ENCODE results near the gene MMP11.
"Not testable (repeated sequence)": the region's sequence is repeated elsewhere in the genome, so short reads cannot be mapped to it uniquely, and the experiment has no call there.

The MMP11 gene, protein sequence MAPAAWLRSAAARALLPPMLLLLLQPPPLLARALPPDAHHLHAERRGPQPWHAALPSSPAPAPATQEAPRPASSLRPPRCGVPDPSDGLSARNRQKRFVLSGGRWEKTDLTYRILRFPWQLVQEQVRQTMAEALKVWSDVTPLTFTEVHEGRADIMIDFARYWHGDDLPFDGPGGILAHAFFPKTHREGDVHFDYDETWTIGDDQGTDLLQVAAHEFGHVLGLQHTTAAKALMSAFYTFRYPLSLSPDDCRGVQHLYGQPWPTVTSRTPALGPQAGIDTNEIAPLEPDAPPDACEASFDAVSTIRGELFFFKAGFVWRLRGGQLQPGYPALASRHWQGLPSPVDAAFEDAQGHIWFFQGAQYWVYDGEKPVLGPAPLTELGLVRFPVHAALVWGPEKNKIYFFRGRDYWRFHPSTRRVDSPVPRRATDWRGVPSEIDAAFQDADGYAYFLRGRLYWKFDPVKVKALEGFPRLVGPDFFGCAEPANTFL

DNA sequence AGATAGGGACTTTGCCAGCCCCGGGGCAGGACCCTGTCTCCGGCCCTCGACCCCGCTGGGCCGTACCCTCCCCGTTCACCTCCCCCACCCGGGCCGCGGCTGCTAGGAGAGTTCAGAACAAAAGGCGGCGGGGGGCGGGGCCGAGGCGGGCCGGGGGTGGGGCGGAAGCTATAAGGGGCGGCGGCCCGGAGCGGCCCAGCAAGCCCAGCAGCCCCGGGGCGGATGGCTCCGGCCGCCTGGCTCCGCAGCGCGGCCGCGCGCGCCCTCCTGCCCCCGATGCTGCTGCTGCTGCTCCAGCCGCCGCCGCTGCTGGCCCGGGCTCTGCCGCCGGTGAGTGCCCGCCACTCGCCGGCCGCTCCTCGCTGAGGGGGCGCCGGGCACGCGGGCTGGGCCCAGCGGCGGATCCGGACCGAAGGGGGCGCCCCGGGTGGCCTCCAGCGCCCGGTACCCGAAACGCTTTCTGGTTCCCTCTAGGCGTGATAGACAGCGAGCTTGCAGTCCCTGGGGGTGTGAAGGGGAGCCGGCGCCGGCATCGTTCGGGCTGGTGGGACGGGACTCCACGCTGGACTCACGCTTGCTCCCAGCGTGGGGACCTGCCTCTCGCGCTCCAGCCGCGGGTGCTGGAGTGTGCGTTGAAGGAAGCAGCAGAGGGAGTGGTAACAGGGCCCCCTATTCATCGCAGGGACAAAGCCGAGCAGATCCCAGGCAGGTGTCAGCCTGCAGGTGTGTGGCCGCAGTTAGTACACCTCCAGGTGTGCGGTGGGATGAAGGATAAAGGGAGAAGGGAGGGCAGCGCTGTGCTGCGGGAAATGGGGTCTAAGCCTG lies at the start of gene MMP11:
MMP11 (plus strand) TSS at position 201 of the 825 bp plus-strand sequence; CDS start at position 223, 22 bp downstream.
- ATAC-seq: peak; percentile 67
- Mint-ChIP-seq H3K4me1 (peaks cover 18% of the 10 kb centered on the region), H3K4me3 (peak within 1 kb of the TSS; percentile 31), H3K9me3 (no peaks in the 10 kb centered on the region), H3K27ac (no peak within 1 kb of the TSS), H3K36me3 (no peaks in the 10 kb centered on the region)
- peak; percentile 30 to 62 for DNase-seq (ENCODE audit: low spot score in 2 of 2)

DNA sequence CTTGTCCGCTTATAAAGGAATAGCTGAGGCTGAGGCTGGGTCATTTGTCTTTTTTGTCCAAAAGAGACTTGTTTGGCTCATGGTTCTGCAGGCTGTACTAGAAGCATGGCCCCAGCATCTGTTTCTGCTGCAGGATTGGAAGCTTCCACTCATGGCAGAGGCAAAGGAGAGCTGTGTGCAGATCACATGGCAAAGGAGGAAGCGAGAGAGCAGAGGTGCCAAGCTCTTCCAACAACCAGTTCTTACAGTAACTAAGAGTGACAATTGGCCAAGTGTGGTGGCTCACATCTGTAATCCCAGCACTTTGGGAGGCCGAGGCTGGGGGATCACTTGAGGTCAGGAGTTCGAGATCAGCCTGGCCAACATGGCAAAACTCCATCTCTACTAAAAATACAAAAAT lies 44.5 kb upstream of the MMP11 start:
- not testable (repeated sequence) for DNase-seq (ENCODE audit: low spot score in 2 of 2); ATAC-seq; H3K36me3 Mint-ChIP-seq; H3K4me1 Mint-ChIP-seq; H3K27ac Mint-ChIP-seq; H3K4me3 Mint-ChIP-seq; H3K9me3 Mint-ChIP-seq

DNA sequence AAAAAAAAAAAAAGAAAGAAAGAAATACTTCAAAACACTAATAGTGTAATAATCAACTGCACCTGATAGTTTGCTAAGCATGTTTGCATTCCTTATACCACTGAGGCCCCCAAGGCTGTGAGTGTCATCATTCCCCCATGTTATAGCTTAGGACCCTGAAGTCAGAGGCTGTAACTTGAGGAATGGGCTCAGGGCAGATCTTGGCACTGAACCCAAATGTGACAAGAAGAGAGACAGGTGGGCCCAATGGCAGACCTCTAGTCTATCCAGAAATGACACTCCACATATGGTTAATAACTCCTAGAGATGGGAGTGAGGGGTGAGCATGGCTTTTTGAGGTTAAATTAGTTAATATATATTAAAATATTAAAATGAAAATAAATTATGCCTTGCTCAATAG lies 35.0 kb upstream of the MMP11 start:
- H3K4me3 Mint-ChIP-seq: no peak overlapping the region
- H3K9me3 Mint-ChIP-seq: no peaks in the 10 kb centered on the region

DNA sequence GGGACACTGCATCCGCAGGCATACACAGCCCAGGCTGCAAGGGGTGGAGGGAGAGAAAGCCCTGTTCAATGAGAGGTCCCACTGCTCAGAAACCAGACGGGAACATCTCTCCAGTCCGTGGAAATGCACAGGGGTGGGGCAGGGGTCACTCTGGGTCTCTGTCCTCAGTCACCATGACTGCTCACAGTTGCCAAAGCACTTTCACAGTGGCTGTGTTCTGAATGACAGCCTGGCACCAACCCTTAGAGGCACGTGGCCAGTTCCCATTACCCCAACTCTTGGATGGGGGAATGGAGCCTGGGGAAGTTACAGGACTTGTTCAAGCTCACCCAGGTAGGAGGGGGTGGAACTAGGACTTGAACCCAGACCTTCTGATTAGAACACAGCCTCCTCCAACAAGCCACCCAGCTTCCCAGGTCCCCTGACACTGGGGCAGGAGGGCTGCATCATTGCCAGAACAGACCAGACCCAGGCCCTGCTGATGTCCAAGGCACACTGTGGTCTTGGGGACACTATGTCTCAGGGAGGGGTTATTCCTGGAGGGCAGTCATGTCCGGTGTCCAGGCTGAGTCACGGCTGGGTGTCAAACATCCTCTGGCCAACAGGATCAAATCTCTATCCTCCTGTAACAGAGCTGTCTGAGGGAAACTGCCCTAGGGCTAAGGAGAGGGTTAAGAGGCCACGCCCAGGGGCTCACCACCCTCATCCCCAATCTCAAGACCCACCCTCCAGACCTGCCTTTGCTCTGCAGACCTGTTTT lies 30.0 kb upstream of the MMP11 start:
- DNase-seq (ENCODE audit: low spot score in 2 of 2) (no peak), ATAC-seq (no peak)
- Mint-ChIP-seq H3K4me1 (no peaks in the 10 kb centered on the region), H3K36me3 (peaks cover 25% of the 10 kb centered on the region), H3K27ac (peak overlapping the region; percentile 32), H3K4me3 (no peak overlapping the region), H3K9me3 (peaks cover 4% of the 10 kb centered on the region)

More for the DNA sequence above, 35.0 kb upstream of the MMP11 start:
- H3K36me3 Mint-ChIP-seq: peaks cover 6% of the 10 kb centered on the region
- no peak overlapping the region for H3K27ac Mint-ChIP-seq
- ATAC-seq: no peak
- H3K4me1 Mint-ChIP-seq: no peaks in the 10 kb centered on the region
- no peak for DNase-seq (ENCODE audit: low spot score in 2 of 2)

DNA sequence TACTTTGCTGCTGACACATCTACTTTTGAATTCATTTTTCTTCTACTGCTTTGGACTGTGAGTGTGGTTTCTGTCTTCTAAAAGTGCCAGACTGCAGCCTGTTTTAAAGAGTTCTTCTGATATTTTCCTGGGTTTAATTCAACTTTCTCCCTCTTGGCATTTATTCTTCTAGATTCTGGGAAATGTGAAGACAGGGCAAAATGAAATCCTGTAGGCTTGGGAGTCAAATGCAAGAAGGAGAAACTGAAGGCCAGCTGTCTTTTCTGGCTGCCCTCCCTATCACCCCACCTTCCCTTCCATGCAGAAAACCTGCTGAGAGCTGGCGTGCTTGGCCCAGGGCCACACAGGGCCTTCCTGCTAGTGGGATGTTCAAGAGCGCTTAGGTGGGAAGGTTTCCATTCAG lies 29.3 kb upstream of the MMP11 start:
- no peak for DNase-seq (ENCODE audit: low spot score in 2 of 2)
- H3K36me3 Mint-ChIP-seq: peaks cover 29% of the 10 kb centered on the region
- peak overlapping the region; percentile 32 for H3K27ac Mint-ChIP-seq
- ATAC-seq: no peak
- no peak overlapping the region for H3K4me3 Mint-ChIP-seq
- H3K9me3 Mint-ChIP-seq: peaks cover 4% of the 10 kb centered on the region
- no peaks in the 10 kb centered on the region for H3K4me1 Mint-ChIP-seq

DNA sequence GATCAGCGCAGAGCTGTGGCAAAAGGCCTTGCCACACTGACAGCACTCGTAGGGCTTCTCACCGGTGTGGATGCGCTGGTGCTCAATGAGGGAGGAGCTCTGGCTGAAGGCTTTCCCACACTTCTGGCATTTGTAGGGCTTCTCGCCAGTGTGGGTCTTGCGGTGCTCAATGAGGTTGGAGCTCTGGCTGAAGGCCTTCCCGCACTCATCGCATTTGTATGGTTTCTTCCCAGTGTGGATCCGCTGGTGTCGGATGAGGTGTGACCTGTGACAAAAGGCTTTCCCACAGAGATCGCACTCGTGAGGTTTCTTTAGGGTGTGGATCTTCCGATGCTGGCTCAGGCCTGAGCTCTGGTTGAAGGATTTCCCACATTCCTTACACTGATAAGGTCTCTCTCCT lies 28.6 kb upstream of the MMP11 start:
- DNase-seq (ENCODE audit: low spot score in 2 of 2): no peak
- Mint-ChIP-seq H3K4me1 (no peaks in the 10 kb centered on the region), H3K4me3 (no peak overlapping the region), H3K27ac (no peak overlapping the region), H3K36me3 (peaks cover 29% of the 10 kb centered on the region), H3K9me3 (peaks cover 4% of the 10 kb centered on the region)
- ATAC-seq: no peak

DNA sequence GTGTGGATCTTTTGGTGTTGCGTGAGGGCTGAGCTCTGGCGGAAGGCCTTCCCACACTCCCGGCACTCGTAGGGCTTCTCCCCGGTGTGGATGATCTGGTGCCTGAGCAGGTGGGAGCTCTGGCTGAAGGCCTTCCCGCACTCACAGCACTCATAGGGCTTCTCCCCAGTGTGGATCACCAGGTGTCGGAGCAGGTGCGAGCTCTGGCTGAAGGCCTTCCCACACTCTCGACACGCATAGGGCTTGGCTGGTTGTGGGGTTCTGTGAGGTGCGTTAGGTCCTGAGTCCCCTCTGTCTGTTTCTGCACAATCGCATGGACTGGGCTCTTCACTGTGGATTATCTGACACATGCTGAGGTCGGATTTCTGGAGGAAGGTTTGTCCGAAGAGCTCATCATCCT lies 28.2 kb upstream of the MMP11 start:
- peaks cover 4% of the 10 kb centered on the region for H3K9me3 Mint-ChIP-seq
- peaks cover under 1% of the 10 kb centered on the region for H3K4me1 Mint-ChIP-seq
- DNase-seq (ENCODE audit: low spot score in 2 of 2) (no peak), ATAC-seq (no peak)
- no peak overlapping the region for H3K27ac Mint-ChIP-seq
- H3K4me3 Mint-ChIP-seq: no peak overlapping the region
- H3K36me3 Mint-ChIP-seq: peaks cover 29% of the 10 kb centered on the region

DNA sequence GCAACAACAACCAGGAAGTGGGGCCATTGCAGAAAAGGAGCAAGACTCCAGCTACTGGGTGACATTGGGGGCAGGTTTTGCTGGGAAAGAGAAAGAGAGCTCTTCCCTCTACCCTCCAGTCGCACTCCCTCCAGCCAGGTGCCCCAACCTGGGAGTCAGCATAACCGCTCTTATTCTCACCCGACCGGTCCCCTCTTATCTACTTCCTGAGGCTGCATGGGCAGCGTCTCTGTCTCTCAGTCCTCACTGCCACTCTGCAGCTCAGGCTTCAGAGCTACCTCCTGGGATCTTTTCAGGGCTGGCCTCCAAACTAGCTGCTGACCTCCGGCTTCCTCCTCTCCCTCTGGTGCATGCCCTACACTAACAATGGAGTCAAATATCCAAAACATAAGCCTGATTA lies 26.9 kb upstream of the MMP11 start:
- Mint-ChIP-seq H3K9me3 (peaks cover 4% of the 10 kb centered on the region), H3K4me3 (no peak overlapping the region), H3K27ac (no peak overlapping the region), H3K4me1 (peaks cover 14% of the 10 kb centered on the region), H3K36me3 (peaks cover 27% of the 10 kb centered on the region)
- ATAC-seq (no peak), DNase-seq (ENCODE audit: low spot score in 2 of 2) (no peak)

DNA sequence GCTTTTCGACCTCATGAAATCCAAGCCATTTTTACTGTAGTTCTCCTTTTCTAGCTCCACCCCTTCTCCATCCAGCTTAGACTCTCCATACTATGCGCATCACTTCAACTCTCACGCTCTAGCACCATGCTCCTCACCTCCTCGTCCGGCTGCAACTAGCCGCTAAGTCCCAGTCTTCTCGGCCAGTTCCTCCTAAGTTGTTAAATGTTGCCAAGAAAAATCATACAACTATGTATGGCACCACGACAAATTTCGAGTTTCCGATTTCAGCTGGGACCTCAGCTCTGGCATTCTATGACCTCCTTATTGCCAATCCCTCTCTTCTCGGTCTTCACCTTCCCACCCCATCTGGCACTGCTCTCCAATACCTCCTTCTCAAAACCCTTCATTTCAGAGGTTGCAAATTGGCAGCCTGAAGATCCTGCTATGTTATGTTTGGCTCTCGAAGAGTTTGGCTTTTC lies 22.8 kb upstream of the MMP11 start:
- no peak for DNase-seq (ENCODE audit: low spot score in 2 of 2)
- H3K27ac Mint-ChIP-seq: no peak overlapping the region
- H3K4me1 Mint-ChIP-seq: peaks cover 18% of the 10 kb centered on the region

DNA sequence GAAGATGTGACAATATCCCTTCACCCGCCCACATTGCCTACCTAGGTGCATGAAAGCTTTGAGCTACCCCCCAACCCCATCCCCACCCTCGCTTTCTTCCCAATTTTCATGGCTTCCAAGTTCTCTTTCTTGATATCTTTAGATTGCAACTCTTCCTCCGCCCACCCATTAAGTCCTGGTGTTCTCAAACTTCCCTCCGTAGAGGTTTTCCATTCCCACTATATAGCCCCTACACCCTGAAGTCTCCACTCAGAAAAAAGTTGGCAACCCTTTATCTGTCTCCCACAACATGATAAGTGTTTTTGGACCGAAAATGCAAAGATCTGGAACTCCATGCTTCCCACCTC lies 22.3 kb upstream of the MMP11 start:
- H3K4me1 Mint-ChIP-seq: peaks cover 18% of the 10 kb centered on the region
- peaks cover 4% of the 10 kb centered on the region for H3K36me3 Mint-ChIP-seq
- DNase-seq (ENCODE audit: low spot score in 2 of 2) (no peak), ATAC-seq (no peak)
- H3K27ac Mint-ChIP-seq: peak overlapping the region; percentile 88
- peak overlapping the region; percentile 84 for H3K4me3 Mint-ChIP-seq
- H3K9me3 Mint-ChIP-seq: no peaks in the 10 kb centered on the region

More for the DNA sequence above, 22.8 kb upstream of the MMP11 start:
- ATAC-seq: no peak
- peaks cover 7% of the 10 kb centered on the region for H3K36me3 Mint-ChIP-seq
- peak overlapping the region; percentile 84 for H3K4me3 Mint-ChIP-seq
- H3K9me3 Mint-ChIP-seq: no peaks in the 10 kb centered on the region

DNA sequence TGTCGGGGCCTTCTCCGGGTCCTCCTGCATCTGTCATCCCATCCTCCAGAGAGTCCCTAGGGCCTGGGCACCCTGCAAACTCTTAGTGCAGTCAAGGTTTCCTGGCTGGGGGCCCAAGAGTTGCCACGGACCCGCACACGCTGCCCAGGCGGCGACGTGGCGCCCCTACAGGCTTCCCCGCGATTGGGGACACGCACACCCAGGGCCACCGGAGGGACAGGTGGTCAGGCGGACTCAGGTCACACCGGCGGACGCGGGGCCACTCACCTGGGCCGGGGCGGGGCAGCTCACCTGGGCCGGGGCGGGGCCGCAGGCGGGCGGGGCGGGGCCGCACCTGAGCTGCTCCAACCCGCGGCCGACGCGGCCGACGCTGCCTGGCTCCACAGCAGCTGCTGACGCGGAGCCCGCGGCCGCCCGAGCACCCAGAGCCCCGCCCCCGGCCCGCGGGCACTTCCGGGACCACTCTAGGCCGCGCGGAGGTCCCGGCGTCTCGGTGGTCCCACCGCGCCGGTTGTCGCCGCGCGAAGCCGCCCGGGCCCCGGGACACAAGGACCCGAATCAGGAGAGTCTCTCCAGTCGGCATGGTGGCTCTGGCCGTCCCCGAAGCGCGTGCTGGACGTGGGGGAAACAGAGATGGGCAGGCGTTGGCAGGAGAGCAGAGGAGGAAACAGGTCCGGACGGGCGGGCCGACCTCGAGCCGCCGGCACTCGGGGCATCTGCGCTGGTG lies 21.8 kb upstream of the MMP11 start, which contains the start of gene ZNF70:
ZNF70 (minus strand) TSS at position 399 of the 727 bp plus-strand sequence. CDS start 5,972 bp downstream, outside the sequence.
- peak; percentile 99 for ATAC-seq
- Mint-ChIP-seq H3K27ac (peak within 1 kb of the TSS; percentile 88), H3K4me1 (peaks cover 18% of the 10 kb centered on the region), H3K9me3 (no peaks in the 10 kb centered on the region), H3K4me3 (peak within 1 kb of the TSS; percentile 84), H3K36me3 (peaks cover 4% of the 10 kb centered on the region)
- DNase-seq (ENCODE audit: low spot score in 2 of 2): peak; percentile 79 to 90

DNA sequence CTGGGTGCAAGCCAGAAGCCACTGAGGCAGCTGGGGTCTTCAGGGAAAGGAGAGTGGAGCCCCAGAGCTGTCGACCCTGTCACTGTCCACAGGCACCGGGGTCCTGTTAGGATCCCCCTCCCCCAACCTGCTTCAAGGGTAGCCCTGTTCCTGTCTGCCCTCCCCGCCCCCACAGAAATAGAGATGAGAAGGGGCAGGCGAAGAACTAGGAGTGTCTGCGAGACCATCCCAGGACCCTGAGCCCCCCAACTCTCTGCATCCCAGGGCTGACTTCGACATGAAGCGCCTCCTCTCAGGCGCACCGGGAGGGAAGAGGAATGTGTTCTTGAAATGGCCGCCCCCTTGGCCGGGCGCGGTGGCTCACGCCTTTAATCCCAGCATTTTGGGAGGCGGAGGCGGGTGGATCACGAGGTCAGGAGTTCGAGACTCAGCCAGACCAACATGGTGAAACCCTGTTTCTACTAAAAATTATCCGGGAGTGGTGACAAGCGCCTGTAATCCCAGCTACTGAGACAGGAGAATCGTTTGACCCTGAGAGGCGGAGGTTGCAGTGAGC lies 21.1 kb upstream of the MMP11 start:
- peaks cover 4% of the 10 kb centered on the region for H3K36me3 Mint-ChIP-seq
- H3K9me3 Mint-ChIP-seq: no peaks in the 10 kb centered on the region
- peak overlapping the region; percentile 84 for H3K4me3 Mint-ChIP-seq
- DNase-seq (ENCODE audit: low spot score in 2 of 2) (no peak), ATAC-seq (no peak)
- H3K27ac Mint-ChIP-seq: peak overlapping the region; percentile 88
- peaks cover 18% of the 10 kb centered on the region for H3K4me1 Mint-ChIP-seq

DNA sequence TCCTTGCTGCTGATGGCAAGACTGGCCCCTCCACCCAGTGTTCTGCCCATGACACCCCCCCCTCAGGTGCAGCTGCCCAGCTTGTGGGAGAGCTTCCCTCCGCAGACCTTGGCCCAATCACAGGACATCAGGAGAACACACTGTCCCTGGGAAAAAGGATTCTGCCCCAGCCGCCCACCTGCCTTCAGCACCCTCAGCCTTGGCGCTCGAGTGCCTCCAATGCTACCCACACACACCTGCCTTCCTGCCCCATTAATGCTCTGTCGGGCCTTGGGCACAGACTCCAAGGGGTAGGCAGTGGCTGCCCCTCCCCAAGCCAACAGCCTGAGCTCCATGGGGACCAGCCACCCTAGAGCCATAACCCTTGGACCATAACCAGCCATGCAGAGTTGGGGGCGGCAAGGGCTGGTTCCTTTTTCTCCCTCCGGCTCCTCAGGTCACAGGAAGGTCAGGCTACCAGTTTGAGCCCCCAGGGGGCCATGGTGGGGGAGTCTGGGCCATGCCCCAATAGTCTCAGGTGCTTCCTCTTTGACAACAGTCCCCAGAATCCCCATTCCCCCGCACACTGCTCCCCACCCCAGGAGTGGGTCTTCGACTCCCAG lies 20.5 kb upstream of the MMP11 start:
- DNase-seq (ENCODE audit: low spot score in 2 of 2) (no peak), ATAC-seq (no peak)
- H3K4me1 Mint-ChIP-seq: peaks cover 18% of the 10 kb centered on the region
- H3K36me3 Mint-ChIP-seq: peaks cover 4% of the 10 kb centered on the region
- H3K9me3 Mint-ChIP-seq: no peaks in the 10 kb centered on the region
- peak overlapping the region; percentile 88 for H3K27ac Mint-ChIP-seq
- H3K4me3 Mint-ChIP-seq: peak overlapping the region; percentile 84

DNA sequence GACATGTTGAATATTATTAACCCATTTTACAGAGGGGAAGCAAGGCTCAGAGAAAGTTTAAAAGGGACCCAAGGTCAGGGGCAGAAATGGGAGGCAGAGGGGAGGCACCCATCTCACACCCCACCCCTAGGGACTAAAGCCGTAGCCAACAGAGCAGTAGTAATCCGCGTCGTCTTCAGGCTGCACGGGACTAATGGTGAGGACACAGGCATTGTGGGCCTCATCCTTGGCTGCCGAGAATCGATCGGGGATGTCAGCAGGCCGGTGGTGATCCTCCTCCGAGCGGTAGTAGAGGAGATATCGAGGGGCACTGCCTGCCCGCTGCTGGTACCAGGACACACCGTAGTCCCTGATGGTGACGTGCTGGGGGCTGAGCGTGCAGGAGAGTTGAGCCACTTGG lies 19.9 kb upstream of the MMP11 start:
- peaks cover 3% of the 10 kb centered on the region for H3K36me3 Mint-ChIP-seq
- ATAC-seq (no peak), DNase-seq (ENCODE audit: low spot score in 2 of 2) (no peak)
- peaks cover 18% of the 10 kb centered on the region for H3K4me1 Mint-ChIP-seq
- no peaks in the 10 kb centered on the region for H3K9me3 Mint-ChIP-seq
- H3K4me3 Mint-ChIP-seq: peak overlapping the region; percentile 84
- no peak overlapping the region for H3K27ac Mint-ChIP-seq

All from stimulated activated effector memory CD8-positive, alpha-beta T cell treated with anti-CD3 and anti-CD28 coated beads, Interleukin-12 subunit alpha, Interleukin-12 subunit beta, amount 100 ng/mL, for 72 hours (primary cell).